ENCODE measurements around the gene MYO7A.

MYO7A gene

GRCh38 chr11:77207618-77208313, 79.7 kb downstream of the MYO7A start:
- no peak overlapping the region for H3K4me2 ChIP-seq (ENCODE audit: low read length)
- no peaks in the 10 kb centered on the region for H3K4me1 ChIP-seq
- no peaks in the 10 kb centered on the region for H3K79me2 ChIP-seq
- no peak overlapping the region for H2AFZ ChIP-seq
- no peak overlapping the region for H3K9ac ChIP-seq
- no peak for TF ChIP-seq CTCF (IDR thresholded peaks at IDR 0.05)
- no peaks in the 10 kb centered on the region for H3K36me3 ChIP-seq (ENCODE audit: control insufficient read depth, insufficient read depth, low read length)
- H3K27me3 ChIP-seq (ENCODE audit: control insufficient read depth, insufficient read depth, low read length): no peaks in the 10 kb centered on the region
- H3K4me3 ChIP-seq (ENCODE audit: low read depth, low read length): no peak overlapping the region
- no peaks in the 10 kb centered on the region for H3K9me3 ChIP-seq (ENCODE audit: control insufficient read depth, low read length)
- H3K27ac ChIP-seq: no peak overlapping the region

DNA sequence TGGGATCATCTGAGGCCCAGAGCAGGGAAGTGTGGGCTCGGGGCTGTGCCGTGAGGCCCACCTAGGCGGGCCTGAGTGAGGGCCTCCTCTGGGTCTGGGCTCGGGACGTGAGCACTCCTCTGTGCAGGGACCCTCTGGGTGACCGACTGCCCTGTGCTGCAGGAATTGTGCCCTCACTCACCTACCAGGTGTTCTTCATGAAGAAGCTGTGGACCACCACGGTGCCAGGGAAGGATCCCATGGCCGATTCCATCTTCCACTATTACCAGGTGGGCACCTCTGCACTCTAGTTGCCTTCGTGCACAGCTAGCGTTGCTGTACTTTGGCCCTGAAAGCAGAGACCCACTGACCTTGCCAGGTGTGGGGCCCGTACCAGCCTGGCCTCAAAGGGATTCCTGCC, 80.5 kb downstream of the MYO7A start:
- H3K36me3 ChIP-seq (ENCODE audit: control insufficient read depth, insufficient read depth, low read length): no peaks in the 10 kb centered on the region
- no peak overlapping the region for H3K9ac ChIP-seq
- no peak overlapping the region for H3K4me3 ChIP-seq (ENCODE audit: low read depth, low read length)
- no peaks in the 10 kb centered on the region for H3K79me2 ChIP-seq
- H2AFZ ChIP-seq: no peak overlapping the region
- H3K27ac ChIP-seq: no peak overlapping the region
- no peaks in the 10 kb centered on the region for H3K4me1 ChIP-seq
- no peaks in the 10 kb centered on the region for H3K9me3 ChIP-seq (ENCODE audit: control insufficient read depth, low read length)
- no peak overlapping the region for H3K4me2 ChIP-seq (ENCODE audit: low read length)
- H3K27me3 ChIP-seq (ENCODE audit: control insufficient read depth, insufficient read depth, low read length): no peaks in the 10 kb centered on the region
- no peak for TF ChIP-seq CTCF (IDR thresholded peaks at IDR 0.05)

DNA sequence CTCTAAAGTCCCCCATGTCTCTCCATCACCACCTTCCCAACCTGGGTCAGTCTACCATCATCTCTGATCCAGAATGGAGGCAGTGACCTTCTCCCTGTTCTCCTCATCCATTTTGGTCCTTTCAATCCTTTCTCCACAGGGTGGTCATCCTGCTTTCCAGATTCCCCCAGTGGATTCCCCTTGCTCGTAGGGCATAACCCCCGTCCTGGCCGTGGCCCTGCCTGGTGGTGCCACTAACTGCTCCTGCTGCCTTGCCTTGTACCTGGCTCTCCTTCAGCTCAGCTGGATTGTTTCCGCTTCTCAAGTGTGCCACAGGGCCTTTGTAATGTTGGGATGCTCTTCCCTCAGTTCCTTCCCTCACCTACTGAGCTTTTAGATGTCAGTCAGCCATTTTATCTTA, 81.6 kb downstream of the MYO7A start:
- no peak overlapping the region for H3K9ac ChIP-seq
- H3K79me2 ChIP-seq: no peaks in the 10 kb centered on the region
- H3K36me3 ChIP-seq (ENCODE audit: control insufficient read depth, insufficient read depth, low read length): no peaks in the 10 kb centered on the region
- H3K4me2 ChIP-seq (ENCODE audit: low read length): no peak overlapping the region
- H3K27ac ChIP-seq: no peak overlapping the region
- no peaks in the 10 kb centered on the region for H3K27me3 ChIP-seq (ENCODE audit: control insufficient read depth, insufficient read depth, low read length)
- no peaks in the 10 kb centered on the region for H3K9me3 ChIP-seq (ENCODE audit: control insufficient read depth, low read length)
- H3K4me3 ChIP-seq (ENCODE audit: low read depth, low read length): no peak overlapping the region
- no peak overlapping the region for H2AFZ ChIP-seq
- H3K4me1 ChIP-seq: no peaks in the 10 kb centered on the region
- no peak for TF ChIP-seq CTCF (IDR thresholded peaks at IDR 0.05)

DNA sequence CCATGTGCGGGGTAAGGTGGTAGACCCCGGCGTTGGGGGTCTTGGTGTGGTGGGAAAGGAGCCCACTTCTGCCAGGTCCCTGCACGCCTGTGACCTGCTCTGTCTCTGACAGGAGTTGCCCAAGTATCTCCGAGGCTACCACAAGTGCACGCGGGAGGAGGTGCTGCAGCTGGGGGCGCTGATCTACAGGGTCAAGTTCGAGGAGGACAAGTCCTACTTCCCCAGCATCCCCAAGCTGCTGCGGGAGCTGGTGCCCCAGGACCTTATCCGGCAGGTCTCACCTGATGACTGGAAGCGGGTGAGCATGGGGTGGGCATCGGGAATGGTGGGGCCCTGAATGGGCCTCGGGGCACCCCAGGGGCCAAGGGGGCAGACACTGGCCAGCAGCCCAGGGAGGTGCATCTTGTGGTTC, 83.0 kb downstream of the MYO7A start:
- H3K4me1 ChIP-seq: no peaks in the 10 kb centered on the region
- no peak overlapping the region for H3K4me3 ChIP-seq (ENCODE audit: low read depth, low read length)
- H3K9ac ChIP-seq: no peak overlapping the region
- no peaks in the 10 kb centered on the region for H3K79me2 ChIP-seq
- H2AFZ ChIP-seq: no peak overlapping the region
- no peaks in the 10 kb centered on the region for H3K27me3 ChIP-seq (ENCODE audit: control insufficient read depth, insufficient read depth, low read length)
- no peak overlapping the region for H3K4me2 ChIP-seq (ENCODE audit: low read length)
- no peaks in the 10 kb centered on the region for H3K9me3 ChIP-seq (ENCODE audit: control insufficient read depth, low read length)
- H3K36me3 ChIP-seq (ENCODE audit: control insufficient read depth, insufficient read depth, low read length): no peaks in the 10 kb centered on the region
- H3K27ac ChIP-seq: no peak overlapping the region
- no peak for TF ChIP-seq CTCF (IDR thresholded peaks at IDR 0.05)

DNA sequence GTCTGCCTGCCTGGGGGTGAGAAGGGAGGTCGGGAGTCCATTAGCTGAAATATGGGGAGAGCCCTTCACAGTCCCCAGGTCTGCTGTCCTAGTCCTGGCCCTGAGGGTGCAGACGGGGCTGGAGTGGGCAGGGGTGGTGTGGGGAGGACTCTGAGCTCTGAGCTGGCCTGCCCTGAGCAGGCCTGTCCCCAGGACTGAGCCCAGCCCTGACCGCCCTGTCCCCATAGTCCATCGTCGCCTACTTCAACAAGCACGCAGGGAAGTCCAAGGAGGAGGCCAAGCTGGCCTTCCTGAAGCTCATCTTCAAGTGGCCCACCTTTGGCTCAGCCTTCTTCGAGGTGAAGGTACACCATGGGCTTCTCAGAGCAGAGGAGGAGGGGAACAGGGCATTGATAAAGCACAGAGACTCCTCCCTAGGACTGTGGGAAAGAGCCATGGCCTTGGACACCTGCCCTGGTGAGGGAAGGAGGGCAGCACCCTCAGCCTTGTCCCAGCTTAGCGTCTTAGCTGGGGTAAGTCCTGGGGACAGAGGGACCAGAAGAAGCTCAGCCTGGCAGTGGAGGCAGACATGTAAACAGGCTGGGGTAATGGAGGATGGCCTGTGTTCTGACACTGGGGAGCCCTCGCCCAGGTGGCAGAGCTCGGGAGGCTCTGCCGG, 83.7 kb downstream of the MYO7A start:
- H3K9ac ChIP-seq: no peak overlapping the region
- no peak overlapping the region for H2AFZ ChIP-seq
- no peaks in the 10 kb centered on the region for H3K27me3 ChIP-seq (ENCODE audit: control insufficient read depth, insufficient read depth, low read length)
- no peaks in the 10 kb centered on the region for H3K9me3 ChIP-seq (ENCODE audit: control insufficient read depth, low read length)
- no peaks in the 10 kb centered on the region for H3K79me2 ChIP-seq
- no peak overlapping the region for H3K27ac ChIP-seq
- H3K36me3 ChIP-seq (ENCODE audit: control insufficient read depth, insufficient read depth, low read length): no peaks in the 10 kb centered on the region
- no peak for TF ChIP-seq CTCF (IDR thresholded peaks at IDR 0.05)
- no peak overlapping the region for H3K4me3 ChIP-seq (ENCODE audit: low read depth, low read length)
- no peaks in the 10 kb centered on the region for H3K4me1 ChIP-seq
- no peak overlapping the region for H3K4me2 ChIP-seq (ENCODE audit: low read length)

All from parathyroid adenoma (tissue), 2 donors.